IPS-18a (cell line): ENCODE results near the gene NAA25.
"Not testable (repeated sequence)": the region's sequence is repeated elsewhere in the genome, so short reads cannot be mapped to it uniquely, and the experiment has no call there.

ENCODE experiments used
- H3K27ac ChIP-seq: one replicate; pipeline ENCODE4 v1.5.1; 2013; ENCODE audit warnings: low read length
- H3K27me3 ChIP-seq: one replicate; pipeline ENCODE4 v1.6.1; 2013; ENCODE audit warnings: mild to moderate bottlenecking, low read length; ENCODE audit not compliant: control insufficient read depth, insufficient read depth
- H3K36me3 ChIP-seq: one replicate; pipeline ENCODE4 v1.6.1; 2013; ENCODE audit warnings: low read depth, low read length; ENCODE audit not compliant: control insufficient read depth
- H3K4me1 ChIP-seq: one replicate; pipeline ENCODE4 v1.6.1; 2013; ENCODE audit warnings: low read depth, low read length; ENCODE audit not compliant: control insufficient read depth
- H3K4me3 ChIP-seq: one replicate; pipeline ENCODE4 v1.5.1; 2013; ENCODE audit warnings: low read length
- H3K9ac ChIP-seq: one replicate; pipeline ENCODE4 v1.6.1; 2013; ENCODE audit warnings: mild to moderate bottlenecking, low read length, moderate library complexity
- H3K9me3 ChIP-seq: one replicate; pipeline ENCODE4 v1.6.1; 2013; ENCODE audit warnings: low read depth, low read length; ENCODE audit not compliant: control insufficient read depth

The NAA25 gene

DNA sequence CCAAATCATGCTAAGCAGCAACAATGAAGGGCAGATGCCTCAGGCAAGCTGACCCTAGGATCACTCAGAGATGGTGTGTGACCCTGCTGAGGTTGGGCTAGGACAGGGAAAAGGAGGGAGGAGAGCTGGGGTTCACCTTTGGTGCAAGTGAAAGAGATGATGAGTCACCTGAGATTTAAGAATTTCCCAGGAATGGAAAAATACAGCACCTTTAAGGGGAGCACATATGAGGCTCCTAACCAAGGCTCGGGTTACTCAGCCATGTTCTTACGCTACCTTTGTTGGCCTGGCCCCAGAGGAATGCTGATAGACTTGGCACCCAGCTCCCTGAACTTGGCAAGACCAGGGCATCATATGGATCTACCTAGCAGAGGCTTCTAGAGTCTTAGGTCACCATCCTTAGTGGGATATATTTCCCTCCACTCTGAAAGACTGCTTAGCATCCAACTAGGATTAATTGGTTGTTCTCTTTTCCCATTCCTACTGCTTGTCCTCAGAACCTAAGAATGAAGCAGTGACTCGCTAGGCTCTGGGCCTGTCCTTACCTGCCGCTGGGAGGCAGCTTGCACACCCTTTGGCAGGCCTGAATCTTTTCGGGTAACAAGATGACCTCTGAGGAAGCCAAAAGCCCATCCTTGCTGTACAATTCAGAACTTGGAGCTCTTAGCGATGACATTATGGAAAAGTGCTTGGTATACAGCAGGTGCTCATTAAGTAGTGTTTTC, 4.0 kb upstream of the NAA25 start:
- Histone ChIP-seq H3K27ac (no peak overlapping the region), H3K9ac (no peak overlapping the region), H3K4me1 (peaks cover 21% of the 10 kb centered on the region), H3K4me3 (no peak overlapping the region), H3K9me3 (no peaks in the 10 kb centered on the region), H3K36me3 (no peaks in the 10 kb centered on the region), H3K27me3 (no peaks in the 10 kb centered on the region)

DNA sequence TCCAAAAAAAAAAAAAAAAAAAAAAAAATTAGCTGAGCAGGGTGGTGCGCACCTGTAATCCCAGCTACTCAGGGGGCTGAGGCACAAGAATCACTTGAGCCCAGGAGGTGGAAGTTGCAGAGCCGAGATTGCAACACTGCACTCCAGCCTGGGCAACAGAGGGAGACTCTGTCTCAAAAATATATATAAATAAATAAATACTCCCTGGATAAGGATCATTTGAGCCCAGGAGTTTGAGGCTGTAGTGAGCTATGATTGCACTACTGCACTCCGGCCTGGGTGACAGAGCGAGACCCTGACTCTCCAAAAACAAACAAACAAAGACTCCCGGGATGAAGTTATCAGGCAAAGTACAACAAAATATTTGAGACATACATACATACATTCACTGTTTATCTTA, 3.3 kb upstream of the NAA25 start:
- no peak overlapping the region for H3K9ac ChIP-seq
- H3K27ac ChIP-seq = no peak overlapping the region
- no peaks in the 10 kb centered on the region for H3K27me3 ChIP-seq
- no peaks in the 10 kb centered on the region for H3K36me3 ChIP-seq
- H3K4me1 ChIP-seq = peaks cover 24% of the 10 kb centered on the region
- H3K4me3 ChIP-seq = no peak overlapping the region
- no peaks in the 10 kb centered on the region for H3K9me3 ChIP-seq

DNA sequence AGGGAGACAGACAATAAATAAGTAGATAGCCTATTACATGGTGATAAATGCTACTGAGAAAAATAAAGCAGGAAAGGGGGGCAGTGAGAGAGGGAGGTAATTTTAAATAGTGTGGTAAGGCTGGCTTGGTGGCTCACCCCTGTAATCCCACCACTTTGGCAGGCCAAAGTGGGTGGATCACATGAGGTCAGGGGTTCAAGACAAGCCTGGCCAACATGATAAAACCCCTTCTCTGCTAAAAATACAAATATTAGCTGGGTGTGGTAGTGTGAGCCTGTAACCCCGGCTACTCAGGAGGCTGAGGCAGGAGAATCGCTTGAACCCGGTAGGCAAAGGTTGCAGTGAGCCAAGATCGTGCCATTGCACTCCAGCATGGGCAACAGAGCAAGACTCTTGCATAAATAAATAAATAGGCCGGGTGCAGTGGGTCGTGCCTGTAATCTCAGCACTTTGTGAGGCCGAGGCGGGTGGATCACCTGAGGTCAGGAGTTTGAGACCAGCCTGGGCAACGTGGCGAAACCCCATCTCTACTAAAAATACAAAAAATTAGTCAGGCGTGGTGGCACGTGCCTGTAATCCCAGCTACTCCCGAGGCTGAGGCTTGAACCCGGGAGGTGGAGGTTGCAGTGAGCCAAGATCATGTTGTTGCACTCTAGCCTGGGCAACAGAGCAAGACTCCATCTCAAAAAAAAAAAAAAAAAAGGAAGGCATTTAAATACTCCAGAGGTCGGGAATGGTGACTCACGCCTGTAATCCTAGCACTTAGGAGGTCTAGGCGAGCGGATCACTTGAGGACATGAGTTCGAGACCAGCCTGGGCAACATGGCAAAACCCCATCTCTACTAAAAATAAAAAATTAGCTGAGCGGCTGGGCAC, 2.4 kb upstream of the NAA25 start:
- peaks cover 21% of the 10 kb centered on the region for H3K4me1 ChIP-seq
- H3K27me3 ChIP-seq, H3K27ac ChIP-seq, H3K4me3 ChIP-seq, H3K36me3 ChIP-seq, H3K9ac ChIP-seq, H3K9me3 ChIP-seq: not testable (repeated sequence)

DNA sequence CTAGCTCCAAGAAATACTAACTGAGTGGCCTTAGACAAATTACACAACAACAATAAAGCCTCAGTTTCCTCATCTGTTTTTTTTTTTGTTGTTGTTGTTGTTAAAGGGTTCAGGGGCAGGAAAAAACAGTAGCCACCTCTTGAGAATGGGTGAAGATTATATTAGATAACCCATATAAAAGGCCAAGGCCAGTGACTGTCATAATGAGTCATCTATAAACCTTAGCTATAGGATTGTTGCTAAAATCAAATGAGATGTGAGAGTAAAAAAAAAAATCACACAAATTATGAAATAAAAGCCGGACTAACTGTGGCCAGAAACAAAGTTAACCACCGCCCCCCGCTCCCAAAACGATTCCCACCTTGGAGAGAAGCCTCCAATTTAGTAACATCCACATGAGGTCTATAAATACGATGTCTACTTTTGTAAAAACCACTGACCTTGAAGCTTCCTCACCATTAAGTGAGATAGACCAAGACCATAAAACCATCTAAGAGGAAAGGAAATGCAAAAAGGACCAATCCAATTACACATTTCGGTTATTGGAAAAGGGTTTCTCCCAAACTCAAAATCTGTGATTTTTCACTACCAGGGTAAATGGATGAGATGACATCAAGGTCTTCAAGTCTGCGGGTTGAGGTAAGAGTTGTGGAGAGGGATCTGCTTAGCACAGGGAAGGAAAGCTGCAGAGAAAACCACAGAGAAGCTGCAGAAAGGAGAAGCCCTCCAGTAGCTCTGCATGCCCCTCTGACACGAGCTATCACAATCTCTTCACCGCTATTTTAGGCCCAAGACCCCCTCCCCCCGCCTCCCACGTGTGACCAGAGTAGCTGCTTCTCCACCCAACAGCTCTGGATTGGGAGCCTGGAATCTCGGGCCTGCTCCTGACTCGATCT, 1.0 kb downstream of the NAA25 start:
- H3K27me3 ChIP-seq = no peaks in the 10 kb centered on the region
- H3K27ac ChIP-seq = peak overlapping the region; percentile 72
- H3K9ac ChIP-seq = peak overlapping the region; percentile 98
- H3K36me3 ChIP-seq = peaks cover 4% of the 10 kb centered on the region
- H3K4me3 ChIP-seq = peak overlapping the region; percentile 85
- H3K4me1 ChIP-seq = peaks cover 25% of the 10 kb centered on the region
- no peaks in the 10 kb centered on the region for H3K9me3 ChIP-seq

DNA sequence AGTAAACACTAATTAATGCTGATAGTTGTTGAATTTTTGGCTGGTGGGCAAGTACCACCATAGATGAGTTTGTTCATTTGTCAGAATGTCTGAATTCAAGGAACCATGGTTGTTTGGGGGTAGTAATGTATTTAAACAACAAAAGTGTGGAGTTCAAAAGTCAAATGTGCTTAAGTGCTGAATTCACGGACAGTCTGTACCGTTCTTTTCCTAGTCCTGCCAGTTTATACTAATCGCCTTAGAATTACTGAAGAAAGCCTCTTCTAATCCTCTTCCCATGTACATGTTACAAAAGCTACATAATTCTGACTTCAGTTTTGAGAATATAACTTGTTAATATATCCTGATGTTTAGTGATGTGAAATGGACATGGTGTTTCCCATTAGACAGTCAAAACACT, 2.7 kb downstream of the NAA25 start:
- Histone ChIP-seq H3K27ac (no peak overlapping the region), H3K9ac (no peak overlapping the region)

DNA sequence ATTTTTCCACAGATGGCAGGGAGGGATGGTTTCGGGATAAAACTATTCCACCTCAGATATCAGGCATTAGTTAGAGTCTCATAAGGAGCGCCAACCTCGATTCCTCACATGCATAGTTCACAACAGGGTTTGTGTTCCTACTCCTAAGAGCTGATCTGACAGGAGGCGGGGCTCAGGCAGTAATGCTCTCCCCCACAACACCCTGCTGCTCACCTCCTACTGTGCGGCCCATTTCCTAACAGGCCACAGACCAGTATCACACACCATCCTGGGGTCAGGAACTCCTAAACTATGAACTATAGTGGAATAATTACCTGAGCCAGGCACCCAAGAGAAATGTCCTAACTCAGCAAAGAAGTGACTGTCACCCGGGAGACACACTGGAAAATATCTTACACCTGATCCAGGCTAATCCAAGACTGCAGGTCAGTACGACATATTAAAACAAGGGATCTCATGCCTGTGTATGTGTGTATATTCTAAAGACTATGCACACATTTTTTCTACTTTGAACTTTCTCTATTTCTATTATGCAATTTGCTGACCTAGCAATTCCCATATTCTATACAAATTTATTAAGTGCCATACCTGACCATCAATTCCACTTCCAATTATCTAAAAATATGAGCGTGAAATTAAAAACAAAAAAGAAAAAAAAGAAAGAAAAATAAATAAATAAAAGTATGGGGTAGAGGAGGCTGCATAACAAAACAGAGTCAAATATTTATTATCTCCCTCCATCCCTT, 4.7 kb downstream of the NAA25 start:
- H3K4me1 ChIP-seq = peaks cover 17% of the 10 kb centered on the region
- no peaks in the 10 kb centered on the region for H3K27me3 ChIP-seq
- no peaks in the 10 kb centered on the region for H3K9me3 ChIP-seq
- H3K4me3 ChIP-seq = peak overlapping the region; percentile 1
- H3K9ac ChIP-seq = no peak overlapping the region
- no peak overlapping the region for H3K27ac ChIP-seq
- peaks cover 27% of the 10 kb centered on the region for H3K36me3 ChIP-seq

More for the DNA sequence above, 2.7 kb downstream of the NAA25 start:
- no peaks in the 10 kb centered on the region for H3K27me3 ChIP-seq
- H3K9me3 ChIP-seq = no peaks in the 10 kb centered on the region
- peaks cover 25% of the 10 kb centered on the region for H3K4me1 ChIP-seq
- H3K36me3 ChIP-seq = peaks cover 11% of the 10 kb centered on the region
- H3K4me3 ChIP-seq = no peak overlapping the region

DNA sequence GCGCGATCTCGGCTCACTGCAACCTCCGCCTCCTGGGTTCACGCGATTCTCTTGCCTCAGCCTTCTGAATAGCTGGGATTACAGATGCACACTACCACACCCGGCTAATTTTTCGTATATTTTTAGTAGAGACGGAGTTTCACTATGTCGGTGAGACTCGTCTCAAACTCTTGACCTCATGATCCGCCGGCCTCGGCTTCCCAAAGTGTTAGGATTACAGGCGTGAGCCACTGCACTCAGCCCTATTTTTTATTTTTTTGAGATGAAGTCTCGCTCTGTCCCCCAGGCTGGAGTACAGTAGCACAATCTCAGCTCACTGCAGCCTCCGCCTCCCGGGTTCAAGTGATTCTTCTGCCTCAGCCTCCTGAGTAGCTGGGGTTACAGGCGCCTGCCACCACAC, 5.8 kb downstream of the NAA25 start:
- H3K9ac ChIP-seq, H3K9me3 ChIP-seq, H3K27ac ChIP-seq, H3K4me3 ChIP-seq, H3K27me3 ChIP-seq: not testable (repeated sequence)
- H3K36me3 ChIP-seq = peaks cover 37% of the 10 kb centered on the region
- peaks cover 17% of the 10 kb centered on the region for H3K4me1 ChIP-seq

DNA sequence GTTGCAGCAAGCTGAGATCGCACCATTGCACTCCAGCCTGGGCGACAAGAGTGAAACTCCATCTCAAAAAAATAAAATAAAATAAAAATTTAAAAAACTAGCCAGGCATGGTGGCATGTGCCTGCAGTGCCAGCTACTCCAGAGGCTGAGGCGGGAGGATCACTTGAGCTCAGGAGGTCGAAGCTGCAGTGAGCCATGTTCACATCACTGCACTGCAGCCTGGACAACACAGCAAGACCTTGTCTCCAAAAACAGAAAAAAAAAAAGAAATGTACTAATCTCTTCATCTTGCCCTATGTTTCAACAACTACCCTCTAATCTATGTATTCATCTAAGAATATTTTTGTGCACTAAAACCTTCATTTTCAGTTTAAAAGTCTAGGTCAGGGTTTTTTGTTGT, 6.5 kb downstream of the NAA25 start:
- no peak overlapping the region for H3K27ac ChIP-seq
- H3K4me3 ChIP-seq = no peak overlapping the region
- no peaks in the 10 kb centered on the region for H3K27me3 ChIP-seq
- peaks cover 11% of the 10 kb centered on the region for H3K4me1 ChIP-seq
- no peaks in the 10 kb centered on the region for H3K9me3 ChIP-seq
- H3K9ac ChIP-seq = no peak overlapping the region
- H3K36me3 ChIP-seq = peaks cover 37% of the 10 kb centered on the region

DNA sequence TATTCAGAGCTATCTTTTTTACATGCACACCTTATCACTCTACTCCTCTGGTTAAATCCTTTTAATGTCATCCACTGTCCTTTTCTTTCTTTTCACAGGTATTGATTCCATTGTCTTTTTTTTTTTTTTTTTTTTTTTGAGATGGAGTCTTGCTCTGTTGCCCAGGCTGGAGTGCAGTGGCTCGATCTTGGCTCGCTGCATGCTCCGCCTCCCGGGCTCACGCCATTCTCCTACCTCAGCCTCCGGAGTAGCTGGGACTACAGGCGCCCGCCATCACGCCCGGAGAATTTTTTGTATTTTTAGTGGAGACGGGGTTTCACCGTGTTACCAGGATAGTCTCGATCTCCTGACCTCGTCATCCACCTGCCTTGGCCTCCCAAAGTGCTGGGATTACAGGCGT, 8.1 kb downstream of the NAA25 start:
- H3K27ac ChIP-seq, H3K9me3 ChIP-seq, H3K27me3 ChIP-seq, H3K9ac ChIP-seq, H3K4me1 ChIP-seq, H3K4me3 ChIP-seq: not testable (repeated sequence)
- H3K36me3 ChIP-seq = peaks cover 46% of the 10 kb centered on the region

DNA sequence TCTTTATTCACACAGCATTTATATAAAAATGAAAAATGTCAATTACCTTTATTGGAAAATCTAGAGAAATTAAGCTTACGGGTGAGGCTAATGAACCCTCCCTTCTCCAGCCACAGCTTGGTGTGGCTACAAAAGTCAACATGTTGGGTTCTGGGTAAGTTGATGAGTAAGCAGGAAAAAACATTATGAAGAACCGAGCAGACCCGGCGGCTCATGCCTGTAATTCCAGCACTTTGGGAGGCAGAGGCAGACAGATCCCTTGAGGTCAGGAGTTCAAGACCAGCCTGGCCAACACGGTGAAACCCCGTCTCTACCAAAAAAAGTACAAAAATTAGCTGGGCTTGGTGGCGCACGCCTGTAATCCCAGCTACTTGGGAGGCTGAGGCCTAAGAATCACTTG, 10.9 kb downstream of the NAA25 start:
- Histone ChIP-seq H3K27me3 (no peaks in the 10 kb centered on the region), H3K27ac (no peak overlapping the region), H3K4me3 (no peak overlapping the region), H3K9me3 (no peaks in the 10 kb centered on the region), H3K4me1 (no peaks in the 10 kb centered on the region), H3K9ac (no peak overlapping the region), H3K36me3 (peaks cover 50% of the 10 kb centered on the region)

DNA sequence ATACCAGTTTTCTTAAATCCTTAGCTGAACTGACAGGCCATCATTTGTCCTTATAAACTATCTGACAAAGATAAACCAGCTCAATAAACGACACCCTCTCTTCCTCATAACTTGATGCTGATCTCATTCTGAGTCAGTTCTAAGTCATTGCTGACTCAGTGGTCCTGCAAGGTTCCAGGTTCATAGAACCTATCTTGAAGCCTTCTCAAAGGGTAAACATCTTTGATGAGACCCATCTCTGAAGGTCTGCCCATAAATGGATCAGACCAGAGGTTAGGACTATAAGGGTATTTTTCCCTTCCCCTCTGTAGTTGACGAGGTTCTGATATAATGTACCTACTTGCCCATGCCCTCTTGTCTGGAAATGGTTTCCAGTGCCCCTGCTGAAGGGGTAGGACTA, 11.9 kb downstream of the NAA25 start:
- Histone ChIP-seq H3K27ac (no peak overlapping the region), H3K27me3 (no peaks in the 10 kb centered on the region), H3K36me3 (peaks cover 60% of the 10 kb centered on the region), H3K9ac (no peak overlapping the region), H3K4me3 (no peak overlapping the region), H3K4me1 (no peaks in the 10 kb centered on the region), H3K9me3 (no peaks in the 10 kb centered on the region)
